ENCODE results near the gene IRF2BP1. TPM values are rescaled to one million over a fixed set of nuclear protein-coding genes. Genes with fewer than 3 reads are reported as not detected.

Gene IRF2BP1
- total RNA-seq, 3 donors from 2014 or later: 16.5 to 26.5 (median 19.7) TPM

- H3K36me3 ChIP-seq: no peaks in the 10 kb centered on the region
- H3K9me3 ChIP-seq: no peaks in the 10 kb centered on the region
- no peaks in the 10 kb centered on the region for H3K27me3 ChIP-seq
- H3K27ac ChIP-seq: peak overlapping the region; percentile 93 to 95
- H3K4me3 ChIP-seq: no peak overlapping the region
- intact Hi-C loops (cut with DNase I; ENCODE audit: low total_unique reads): no loop called here
- no peak for TF ChIP-seq POLR2AphosphoS5 (IDR thresholded peaks at IDR 0.05)
- no peak for TF ChIP-seq CTCF (IDR thresholded peaks at IDR 0.05)
- no peak for TF ChIP-seq POLR2A (IDR thresholded peaks at IDR 0.05)
- H3K4me1 ChIP-seq: peaks cover 15 to 20% of the 10 kb centered on the region in 2 donors
- peak; percentile 55 to 58 for DNase-seq (ENCODE audit: low spot score in 2 of 2)
Measured at GRCh38 chr19:45879055-45879454, 6.9 kb downstream of the IRF2BP1 start.

GRCh38 chr19:45878043-45878794, 7.7 kb downstream of the IRF2BP1 start:
- Histone ChIP-seq H3K27ac (peak overlapping the region; percentile 93 to 95), H3K9me3 (no peaks in the 10 kb centered on the region), H3K4me1 (peaks cover 10 to 14% of the 10 kb centered on the region in 2 donors), H3K4me3 (no peak overlapping the region), H3K36me3 (no peaks in the 10 kb centered on the region), H3K27me3 (no peaks in the 10 kb centered on the region)
- peak; percentile 82 to 83 for DNase-seq (ENCODE audit: low spot score in 2 of 2)
- intact Hi-C loops (cut with DNase I; ENCODE audit: low total_unique reads): no loop called here
- TF ChIP-seq CTCF (IDR thresholded peaks at IDR 0.05) (no peak), POLR2A (IDR thresholded peaks at IDR 0.05) (no peak)

GRCh38 chr19:45876411-45877197, 9.3 kb downstream of the IRF2BP1 start:
- Histone ChIP-seq H3K4me3 (peak overlapping the region; percentile 30 to 59 (median 43)), H3K27ac (peak overlapping the region; percentile 93 to 95), H3K27me3 (no peaks in the 10 kb centered on the region), H3K4me1 (peaks cover 5 to 14% of the 10 kb centered on the region in 2 donors), H3K36me3 (no peaks in the 10 kb centered on the region), H3K9me3 (no peaks in the 10 kb centered on the region)
- intact Hi-C loops (cut with DNase I; ENCODE audit: low total_unique reads): no loop called here
- peak; percentile 58 to 72 for DNase-seq (ENCODE audit: low spot score in 2 of 2)
- TF ChIP-seq POLR2AphosphoS5 (IDR thresholded peaks at IDR 0.05) (peak in 1 of 3 donors; percentile 25), POLR2A (IDR thresholded peaks at IDR 0.05) (no peak)

- DNase-seq (ENCODE audit: low spot score in 2 of 2): no peak
- Histone ChIP-seq H3K4me1 (peaks cover 5 to 14% of the 10 kb centered on the region in 2 donors), H3K27me3 (no peaks in the 10 kb centered on the region), H3K9me3 (no peaks in the 10 kb centered on the region), H3K36me3 (no peaks in the 10 kb centered on the region), H3K27ac (peak overlapping the region; percentile 93 to 95), H3K4me3 (peak overlapping the region in 2 of 3 donors; percentile 43 to 59)
- intact Hi-C loops (cut with DNase I; ENCODE audit: low total_unique reads): no loop called here
- TF ChIP-seq POLR2AphosphoS5 (IDR thresholded peaks at IDR 0.05): no peak
- no peak for TF ChIP-seq CTCF (IDR thresholded peaks at IDR 0.05)
- TF ChIP-seq POLR2A (IDR thresholded peaks at IDR 0.05): no peak
Measured at GRCh38 chr19:45876161-45876410, 9.9 kb downstream of the IRF2BP1 start.

GRCh38 chr19:45874620-45874966, 11.3 kb downstream of the IRF2BP1 start:
- Histone ChIP-seq H3K9me3 (no peaks in the 10 kb centered on the region), H3K36me3 (no peaks in the 10 kb centered on the region), H3K4me3 (no peak overlapping the region), H3K27me3 (no peaks in the 10 kb centered on the region), H3K4me1 (peaks cover 5 to 14% of the 10 kb centered on the region in 2 donors), H3K27ac (no peak overlapping the region)
- TF ChIP-seq CTCF (IDR thresholded peaks at IDR 0.05): no peak
- TF ChIP-seq POLR2A (IDR thresholded peaks at IDR 0.05): no peak
- TF ChIP-seq POLR2AphosphoS5 (IDR thresholded peaks at IDR 0.05): no peak
- no peak for DNase-seq (ENCODE audit: low spot score in 2 of 2)
- intact Hi-C loops (cut with DNase I; ENCODE audit: low total_unique reads): no loop called here
